Activated CD8-positive, alpha-beta T cell treated with anti-CD3 and anti-CD28 coated beads for 36 hours (primary cell): ENCODE data around the gene LST1. TPM values are rescaled to one million over a fixed set of nuclear protein-coding genes. Genes with fewer than 3 reads are reported as not detected.

Experiments
- ATAC-seq: fragments of 200-7000 bp; cut with Tn5 transposase; one replicate; pipeline ENCODE4 v1.10.0; 2021; ENCODE audit warnings: mild to moderate bottlenecking, moderate library complexity
- CTCF ChIA-PET: fragments of 350-600 bp; sonication (Branson Sonifier 250); formaldehyde crosslinking; loops from one replicate; lab custom pipeline; 2021; ENCODE audit warnings: antibody characterized with exemption; lab: Charles Lee
- POLR2A ChIA-PET: fragments of 350-600 bp; sonication (Branson Sonifier 250); formaldehyde crosslinking; loops from one replicate; lab custom pipeline; 2021; ENCODE audit warnings: antibody characterized with exemption; lab: Charles Lee
- DNase-seq: peaks from one replicate; pipeline ENCODE4 v3.0.0-alpha.2; 2020
- H3K27ac Mint-ChIP-seq: one replicate; pipeline ENCODE4 v1.8.0; 2021; ENCODE audit warnings: mild to moderate bottlenecking, mixed read lengths
- H3K27me3 Mint-ChIP-seq: one replicate; pipeline ENCODE4 v1.8.0; 2021; ENCODE audit warnings: mixed read lengths
- H3K36me3 Mint-ChIP-seq: one replicate; pipeline ENCODE4 v1.8.0; 2021; ENCODE audit warnings: low read depth, mixed read lengths
- H3K4me1 Mint-ChIP-seq: one replicate; pipeline ENCODE4 v1.8.0; 2021; ENCODE audit warnings: low read depth, mixed read lengths
- H3K4me3 Mint-ChIP-seq: one replicate; pipeline ENCODE4 v1.8.0; 2021; ENCODE audit warnings: mild to moderate bottlenecking, moderate library complexity, mixed read lengths
- H3K9me3 Mint-ChIP-seq: one replicate; pipeline ENCODE4 v1.8.0; 2021; ENCODE audit warnings: mixed read lengths
- CTCF ChIP-seq: fragments of 200-600 bp; IDR thresholded peaks from one replicate; pipeline ENCODE4 v1.8.0; 2022; ENCODE audit warnings: antibody characterized with exemption, mild to moderate bottlenecking
- intact Hi-C: fragments of 100-400 bp; cut with micrococcal nuclease; formaldehyde crosslinking; loops from one replicate; pipeline ENCODE4 v1.10.0; 2022
- total RNA-seq, 2 experiments: library from RNA; stranded (reverse); gene quantifications; one replicate each; pipeline ENCODE4 v1.2.3, GENCODE V29; 2021

Gene LST1
- total RNA-seq, 2 experiments from 2014 or later, result 40.4 to 43.6 TPM

- DNase-seq, result no peak
- no peaks in the 10 kb centered on the region for H3K27me3 Mint-ChIP-seq
- ChIA-PET POLR2A (interaction anchor here (1.1 to 35.7 kb wide), 11 partner anchors 2 to 195 kb away, joined by 3 to 1181 read pairs (median 8); partner anchors contain the start of genes ATP6V1G2, DDX39B, LST1 and LTA), CTCF (interaction anchor here (1.5 to 56.2 kb wide), 4 partner anchors 10 to 58 kb away, joined by 3 to 2542 read pairs (median 1274); partner anchors contain the start of genes ATP6V1G2, DDX39B, LST1 and LTA)
- H3K4me3 Mint-ChIP-seq, result peak overlapping the region; percentile 96
- no peak for TF ChIP-seq CTCF
- H3K36me3 Mint-ChIP-seq, result peaks cover 54% of the 10 kb centered on the region
- peak overlapping the region; percentile 98 for H3K27ac Mint-ChIP-seq
- peaks cover 54% of the 10 kb centered on the region for H3K4me1 Mint-ChIP-seq
- intact Hi-C loops, result loop anchor here (1.0 to 5.0 kb wide), 2 partner anchors 16 to 34 kb away; partner anchors contain the start of genes ATP6V1G2 and NFKBIL1
- no peak for ATAC-seq
- no peaks in the 10 kb centered on the region for H3K9me3 Mint-ChIP-seq
Observed at GRCh38 chr6:31581434-31582229, 4.4 kb upstream of the LST1 start.

GRCh38 chr6:31582230-31582643, 3.8 kb upstream of the LST1 start, which contains the start of gene LTB:
Gene LTB (minus strand): TSS chr6:31582424. CDS start chr6:31582417, 7 bp downstream.
- no peaks in the 10 kb centered on the region for H3K27me3 Mint-ChIP-seq
- peak within 1 kb of the TSS; percentile 96 for H3K4me3 Mint-ChIP-seq
- peak; percentile 17 for ATAC-seq
- POLR2A ChIA-PET, result interaction anchor here (1.0 to 35.7 kb wide), 10 partner anchors 2 to 194 kb away, joined by 3 to 1181 read pairs (median 8); partner anchors contain the start of genes ATP6V1G2, DDX39B, LST1 and LTA
- H3K9me3 Mint-ChIP-seq, result no peaks in the 10 kb centered on the region
- CTCF ChIA-PET, result interaction anchor here (1.5 to 56.2 kb wide), 3 partner anchors 10 to 58 kb away, joined by 3 to 2542 read pairs (median 2542); partner anchors contain the start of genes ATP6V1G2, DDX39B, LST1 and LTA
- intact Hi-C loops, result loop anchor here (5.0 kb wide), 1 partner anchor 35 kb away; the partner anchor contains the start of genes ATP6V1G2 and NFKBIL1
- peaks cover 58% of the 10 kb centered on the region for H3K4me1 Mint-ChIP-seq
- peaks cover 53% of the 10 kb centered on the region for H3K36me3 Mint-ChIP-seq
- peak; percentile 67 for DNase-seq
- peak within 1 kb of the TSS; percentile 98 for H3K27ac Mint-ChIP-seq
- no peak for TF ChIP-seq CTCF

DNA sequence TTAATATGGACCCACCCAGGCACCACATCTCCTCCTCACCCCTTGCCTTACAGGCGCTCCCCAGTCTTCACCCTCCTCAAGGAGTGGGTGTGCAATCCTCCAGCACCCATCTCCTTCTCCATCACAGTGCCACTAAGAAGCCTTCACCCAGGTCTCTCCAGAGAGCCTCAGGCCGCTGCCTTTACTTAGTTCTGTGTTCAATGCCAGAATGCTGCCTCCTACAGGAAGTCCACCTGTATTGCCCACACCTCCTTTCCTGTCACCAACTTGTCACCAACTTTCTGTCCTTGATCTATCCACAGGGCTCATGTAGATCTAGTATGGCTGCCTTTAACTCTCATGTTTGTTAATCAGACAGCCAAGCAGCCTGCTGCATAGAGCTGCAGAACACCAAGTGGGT, 586 bp upstream of the LST1 start:
- Mint-ChIP-seq H3K27ac (peak overlapping the region; percentile 96), H3K9me3 (no peaks in the 10 kb centered on the region), H3K36me3 (peaks cover 40% of the 10 kb centered on the region), H3K4me1 (peaks cover 61% of the 10 kb centered on the region), H3K4me3 (peak overlapping the region; percentile 76), H3K27me3 (no peaks in the 10 kb centered on the region)
- intact Hi-C loops, result no loop called here
- CTCF ChIA-PET, result interaction anchor here (1.2 to 56.2 kb wide), 3 partner anchors 7 to 31 kb away, joined by 3 to 2542 read pairs (median 2542); partner anchors contain the start of genes ATP6V1G2, DDX39B, LST1 and LTA
- peak; percentile 74 for TF ChIP-seq CTCF
- ATAC-seq (peak; percentile 42), DNase-seq (peak; percentile 74)
- POLR2A ChIA-PET, result interaction anchor here (0.8 to 35.7 kb wide), 6 partner anchors 2 to 44 kb away, joined by 3 to 1181 read pairs (median 16); partner anchors contain the start of genes DDX39B, LST1, LTA and LTB

- H3K9me3 Mint-ChIP-seq, result no peaks in the 10 kb centered on the region
- ChIA-PET POLR2A (interaction anchor here (0.9 to 35.7 kb wide), 9 partner anchors 3 to 277 kb away, joined by 3 to 1181 read pairs (median 4); partner anchors contain the start of genes ATP6V1G2, DDX39B, GPANK1 and LST1), CTCF (interaction anchor here (1.4 to 56.2 kb wide), 3 partner anchors 5 to 92 kb away, joined by 3 to 2542 read pairs (median 2542); partner anchors contain the start of genes ATP6V1G2, DDX39B, LST1 and LTA)
- peak; percentile 36 for ATAC-seq
- peaks cover 65% of the 10 kb centered on the region for H3K4me1 Mint-ChIP-seq
- DNase-seq, result peak; percentile 57
- peak overlapping the region; percentile 76 for H3K4me3 Mint-ChIP-seq
- peaks cover 30% of the 10 kb centered on the region for H3K36me3 Mint-ChIP-seq
- H3K27me3 Mint-ChIP-seq, result no peaks in the 10 kb centered on the region
- peak overlapping the region; percentile 96 for H3K27ac Mint-ChIP-seq
- intact Hi-C loops, result no loop called here
- TF ChIP-seq CTCF, result no peak
Observed at GRCh38 chr6:31586599-31587281, 663 bp downstream of the LST1 start.
